Measurements from ENCODE around the gene PIK3AP1.

Gene PIK3AP1

GRCh38 chr10:96614515-96614914 is 105.8 kb downstream of the PIK3AP1 start:
- Histone ChIP-seq H3K27ac (no peak overlapping the region), H3K9ac (no peak overlapping the region), H3K4me1 (ENCODE audit: low read depth, poor library complexity, severe bottlenecking) (no peaks in the 10 kb centered on the region), H3K4me2 (no peak overlapping the region), H3K79me2 (ENCODE audit: insufficient read depth, low read depth) (no peaks in the 10 kb centered on the region), H3K4me3 (IDR thresholded peaks at IDR 0.05; ENCODE audit: insufficient read depth, low read depth, low read length) (no peak overlapping the region), H3K27me3 (ENCODE audit: insufficient read depth, low read depth) (no peaks in the 10 kb centered on the region), H3K36me3 (ENCODE audit: insufficient read depth) (no peaks in the 10 kb centered on the region), H4K20me1 (ENCODE audit: insufficient read depth) (no peaks in the 10 kb centered on the region), H2AFZ (ENCODE audit: low read depth) (no peak overlapping the region)
- TF ChIP-seq CTCF (conservative IDR thresholded peaks at IDR 0.05; ENCODE audit: low read depth, low read length): no peak

- no peaks in the 10 kb centered on the region for H3K36me3 ChIP-seq (ENCODE audit: insufficient read depth)
- no peaks in the 10 kb centered on the region for H3K27me3 ChIP-seq (ENCODE audit: insufficient read depth, low read depth)
- H4K20me1 ChIP-seq (ENCODE audit: insufficient read depth): no peaks in the 10 kb centered on the region
- no peaks in the 10 kb centered on the region for H3K79me2 ChIP-seq (ENCODE audit: insufficient read depth, low read depth)
- H3K4me3 ChIP-seq (IDR thresholded peaks at IDR 0.05; ENCODE audit: insufficient read depth, low read depth, low read length): no peak overlapping the region
- H3K9ac ChIP-seq: no peak overlapping the region
- H2AFZ ChIP-seq (ENCODE audit: low read depth): no peak overlapping the region
- no peaks in the 10 kb centered on the region for H3K4me1 ChIP-seq (ENCODE audit: low read depth, poor library complexity, severe bottlenecking)
- no peak overlapping the region for H3K4me2 ChIP-seq
- H3K27ac ChIP-seq: no peak overlapping the region
- no peak for TF ChIP-seq CTCF (conservative IDR thresholded peaks at IDR 0.05; ENCODE audit: low read depth, low read length)
These were observed 106.7 kb downstream of the PIK3AP1 start for GRCh38 chr10:96613576-96613975.

GRCh38 chr10:96612055-96612830 is 108.1 kb downstream of the PIK3AP1 start:
- Histone ChIP-seq H3K79me2 (ENCODE audit: insufficient read depth, low read depth) (no peaks in the 10 kb centered on the region), H3K27ac (no peak overlapping the region), H2AFZ (ENCODE audit: low read depth) (no peak overlapping the region), H4K20me1 (ENCODE audit: insufficient read depth) (no peaks in the 10 kb centered on the region), H3K27me3 (ENCODE audit: insufficient read depth, low read depth) (no peaks in the 10 kb centered on the region), H3K4me1 (ENCODE audit: low read depth, poor library complexity, severe bottlenecking) (no peaks in the 10 kb centered on the region), H3K36me3 (ENCODE audit: insufficient read depth) (no peaks in the 10 kb centered on the region), H3K9ac (no peak overlapping the region), H3K4me3 (IDR thresholded peaks at IDR 0.05; ENCODE audit: insufficient read depth, low read depth, low read length) (no peak overlapping the region), H3K4me2 (no peak overlapping the region)
- TF ChIP-seq CTCF (conservative IDR thresholded peaks at IDR 0.05; ENCODE audit: low read depth, low read length): no peak

- Histone ChIP-seq H3K9ac (no peak overlapping the region), H3K4me2 (no peak overlapping the region), H3K27me3 (ENCODE audit: insufficient read depth, low read depth) (no peaks in the 10 kb centered on the region), H4K20me1 (ENCODE audit: insufficient read depth) (no peaks in the 10 kb centered on the region), H3K4me1 (ENCODE audit: low read depth, poor library complexity, severe bottlenecking) (no peaks in the 10 kb centered on the region), H3K79me2 (ENCODE audit: insufficient read depth, low read depth) (no peaks in the 10 kb centered on the region), H3K27ac (no peak overlapping the region), H3K36me3 (ENCODE audit: insufficient read depth) (no peaks in the 10 kb centered on the region), H2AFZ (ENCODE audit: low read depth) (no peak overlapping the region), H3K4me3 (IDR thresholded peaks at IDR 0.05; ENCODE audit: insufficient read depth, low read depth, low read length) (no peak overlapping the region)
- TF ChIP-seq CTCF (conservative IDR thresholded peaks at IDR 0.05; ENCODE audit: low read depth, low read length): no peak
These were observed 109.5 kb downstream of the PIK3AP1 start for GRCh38 chr10:96610817-96611216.

Data from KMS-11 (cell line).